ENCODE data around the gene SIAH2.

GRCh38 chr3:150739877-150740645, 22.9 kb downstream of the SIAH2 start:
- TF ChIP-seq CTCF (IDR thresholded peaks at IDR 0.05; ENCODE audit: borderline replicate concordance, extremely low read depth, low read length, poor library complexity, severe bottlenecking) (no peak), EZH2 (IDR thresholded peaks at IDR 0.05; ENCODE audit: borderline replicate concordance, low read depth, low read length, severe bottlenecking) (no peak)
